Bladder microvascular endothelial cell (primary cell): ENCODE results near the gene ESD. TPM values are rescaled to one million over a fixed set of nuclear protein-coding genes. Genes with fewer than 3 reads are reported as not detected.

ENCODE experiments used
- total RNA-seq: library from RNA; depleted of rRNA; stranded (reverse); fragments of >200 nt; gene quantifications from 2 replicates; pipeline ENCODE4 v1.2.3, GENCODE V29; 2014

Gene ESD, protein sequence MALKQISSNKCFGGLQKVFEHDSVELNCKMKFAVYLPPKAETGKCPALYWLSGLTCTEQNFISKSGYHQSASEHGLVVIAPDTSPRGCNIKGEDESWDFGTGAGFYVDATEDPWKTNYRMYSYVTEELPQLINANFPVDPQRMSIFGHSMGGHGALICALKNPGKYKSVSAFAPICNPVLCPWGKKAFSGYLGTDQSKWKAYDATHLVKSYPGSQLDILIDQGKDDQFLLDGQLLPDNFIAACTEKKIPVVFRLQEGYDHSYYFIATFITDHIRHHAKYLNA
- total RNA-seq: 54.2 and 59.5 TPM in 2 replicates

DNA sequence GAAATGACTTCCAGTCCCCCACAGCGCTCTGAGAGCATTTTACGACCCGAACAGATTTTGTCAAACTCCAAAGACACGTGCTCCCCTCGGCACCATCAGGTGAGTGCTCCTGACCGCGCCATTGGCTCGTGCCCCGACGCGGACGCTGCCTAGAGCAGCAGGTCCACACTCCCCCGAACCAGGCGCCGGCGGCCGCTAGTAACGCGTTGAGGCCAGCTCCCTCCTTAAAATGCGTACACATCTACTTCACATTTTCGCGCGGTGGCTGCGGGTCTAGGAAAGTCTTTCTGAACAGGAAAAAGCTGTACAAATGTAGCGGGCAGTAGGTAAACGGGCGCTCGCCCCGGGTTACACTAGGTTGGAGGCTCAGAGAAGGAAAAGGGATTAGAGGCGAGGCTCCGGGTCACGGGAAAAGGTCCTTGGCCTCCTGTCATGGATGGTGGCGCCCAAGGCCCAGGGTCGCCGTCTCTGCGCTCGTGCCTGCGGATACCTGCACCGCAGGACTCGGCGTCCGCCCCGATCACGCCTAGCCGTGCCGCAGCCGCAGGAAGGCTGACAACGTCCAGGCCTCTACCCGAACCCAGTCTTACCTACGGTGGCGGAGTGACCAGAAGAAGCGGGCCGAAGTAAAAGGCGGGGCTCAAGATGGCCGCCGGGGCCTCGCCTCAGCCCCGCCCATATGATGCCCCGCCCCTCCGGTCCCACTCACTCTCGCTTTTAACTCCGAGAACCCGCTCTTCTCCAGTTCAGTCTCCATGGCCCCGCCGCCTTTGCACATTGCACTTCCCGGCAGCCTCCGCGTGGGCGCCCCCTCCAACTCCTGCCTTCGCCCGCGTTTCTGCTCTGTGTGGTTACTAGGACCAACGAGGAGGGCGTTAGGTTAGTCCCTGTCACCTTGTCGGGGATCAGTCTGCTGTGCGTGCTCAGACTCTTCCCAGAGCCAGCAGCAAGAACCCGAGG lies at the start of gene ESD:
Gene ESD, minus strand, starts transcription at position 647 of the 960 bp plus-strand sequence. CDS start 5,748 bp downstream, outside the sequence.

Other genes with a start within 250 kb of the ESD start
- 12.1 and 32.3 TPM in 2 replicates for gene LRCH1, start 244.0 kb downstream of the ESD start, total RNA-seq
- not detected in 2 replicates for gene HTR2A, start 99.9 kb upstream of the ESD start, total RNA-seq